Peyer's patch (tissue), 4 donors: ENCODE results near the gene UGGT1. TPM values are rescaled to one million over a fixed set of nuclear protein-coding genes. Genes with fewer than 3 reads are reported as not detected.
"Not testable (repeated sequence)": the region's sequence is repeated elsewhere in the genome, so short reads cannot be mapped to it uniquely, and the experiment has no call there.

Source experiments
- DNase-seq, 3 donors: peaks; one replicate each; pipeline ENCODE4 v3.0.0-alpha.2; 2017 to 2019
- H3K27ac ChIP-seq, 4 donors: fragments of 200-600 bp; sonication (generic); one replicate each; pipeline ENCODE4 v1.5.1; 2016 to 2019
- H3K27me3 ChIP-seq, 2 donors: fragments of 200-600 bp; sonication (generic); one replicate each; pipeline ENCODE4 v1.5.1; 2019
- H3K36me3 ChIP-seq, 3 donors: fragments of 200-600 bp; sonication (generic); one replicate each; pipeline ENCODE4 v1.5.1; 2016 to 2019
- H3K4me1 ChIP-seq, 4 donors: fragments of 200-600 bp; sonication (generic); one replicate each; pipeline ENCODE4 v1.5.1; 2016 to 2019
- H3K4me3 ChIP-seq, 4 donors: fragments of 200-600 bp; sonication (generic); 1 replicate in 3 of 4; 2 replicates in 1 of 4; pipeline ENCODE4 v1.5.1; 2016 to 2019; ENCODE audit warnings: mild to moderate bottlenecking in 1 of 4
- H3K9me3 ChIP-seq, 4 donors: fragments of 200-600 bp; sonication (generic); one replicate each; pipeline ENCODE4 v1.5.1; 2016 to 2019; ENCODE audit warnings: mild to moderate bottlenecking in 1 of 4
- POLR2A ChIP-seq, 2 donors: fragments of 450-650 bp; IDR thresholded peaks; one replicate each; pipeline ENCODE4 v1.5.1; 2017; ENCODE audit warnings: antibody characterized with exemption in 2 of 2, mild to moderate bottlenecking in 2 of 2, moderate library complexity in 2 of 2
- total RNA-seq, 4 donors: library from RNA; depleted of rRNA; stranded (reverse); fragments of >200 nt; gene quantifications; one replicate each; pipeline ENCODE4 v1.1.0, GENCODE V29; 2016
- TF ChIP-seq, protein P1 (sequence below), 6 experiments: fragments of 450-650 bp in 4 of 6; fragments of 200-600 bp in 2 of 6; sonication (generic) in 1 of 6; IDR thresholded peaks; one replicate each; pipeline ENCODE4 v1.5.1; 2017 to 2019; ENCODE audit warnings: antibody characterized with exemption in 6 of 6, mild to moderate bottlenecking in 3 of 6, moderate library complexity in 1 of 6

The UGGT1 gene
- total RNA-seq, 4 donors from 2014 or later: 40.8 to 65.3 (median 57.3) TPM

DNA sequence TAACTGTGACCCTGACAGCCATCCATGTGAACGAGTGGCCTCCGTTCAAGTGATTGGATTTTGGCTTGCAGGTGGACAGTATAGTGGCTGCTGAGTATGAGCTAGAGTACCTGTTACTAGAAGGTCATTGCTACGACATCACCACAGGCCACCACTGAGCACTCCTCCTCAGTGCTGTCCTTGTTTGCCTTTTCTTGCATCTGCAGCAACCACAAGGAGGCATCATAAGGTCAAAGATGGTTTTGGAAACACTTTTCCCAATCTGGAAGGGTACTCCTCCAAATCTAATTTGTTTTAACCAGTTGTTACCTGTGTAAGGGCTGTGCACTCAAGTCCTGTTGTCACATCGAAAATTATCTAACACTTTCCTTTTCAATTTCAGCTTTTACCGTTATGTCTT lies 81.2 kb downstream of the UGGT1 start:
- Histone ChIP-seq H3K27ac (no peak overlapping the region), H3K36me3 (peaks cover 0 to 63% (median 0%) of the 10 kb centered on the region in 3 donors), H3K4me1 (no peaks in the 10 kb centered on the region), H3K27me3 (no peaks in the 10 kb centered on the region), H3K9me3 (no peaks in the 10 kb centered on the region), H3K4me3 (no peak overlapping the region)
- TF ChIP-seq POLR2A (IDR thresholded peaks at IDR 0.05): no peak
- TF ChIP-seq, protein P1, sequence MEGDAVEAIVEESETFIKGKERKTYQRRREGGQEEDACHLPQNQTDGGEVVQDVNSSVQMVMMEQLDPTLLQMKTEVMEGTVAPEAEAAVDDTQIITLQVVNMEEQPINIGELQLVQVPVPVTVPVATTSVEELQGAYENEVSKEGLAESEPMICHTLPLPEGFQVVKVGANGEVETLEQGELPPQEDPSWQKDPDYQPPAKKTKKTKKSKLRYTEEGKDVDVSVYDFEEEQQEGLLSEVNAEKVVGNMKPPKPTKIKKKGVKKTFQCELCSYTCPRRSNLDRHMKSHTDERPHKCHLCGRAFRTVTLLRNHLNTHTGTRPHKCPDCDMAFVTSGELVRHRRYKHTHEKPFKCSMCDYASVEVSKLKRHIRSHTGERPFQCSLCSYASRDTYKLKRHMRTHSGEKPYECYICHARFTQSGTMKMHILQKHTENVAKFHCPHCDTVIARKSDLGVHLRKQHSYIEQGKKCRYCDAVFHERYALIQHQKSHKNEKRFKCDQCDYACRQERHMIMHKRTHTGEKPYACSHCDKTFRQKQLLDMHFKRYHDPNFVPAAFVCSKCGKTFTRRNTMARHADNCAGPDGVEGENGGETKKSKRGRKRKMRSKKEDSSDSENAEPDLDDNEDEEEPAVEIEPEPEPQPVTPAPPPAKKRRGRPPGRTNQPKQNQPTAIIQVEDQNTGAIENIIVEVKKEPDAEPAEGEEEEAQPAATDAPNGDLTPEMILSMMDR (IDR thresholded peaks at IDR 0.05): peak in 2 of 6 experiments; percentile 19 to 26
- no peak for DNase-seq

DNA sequence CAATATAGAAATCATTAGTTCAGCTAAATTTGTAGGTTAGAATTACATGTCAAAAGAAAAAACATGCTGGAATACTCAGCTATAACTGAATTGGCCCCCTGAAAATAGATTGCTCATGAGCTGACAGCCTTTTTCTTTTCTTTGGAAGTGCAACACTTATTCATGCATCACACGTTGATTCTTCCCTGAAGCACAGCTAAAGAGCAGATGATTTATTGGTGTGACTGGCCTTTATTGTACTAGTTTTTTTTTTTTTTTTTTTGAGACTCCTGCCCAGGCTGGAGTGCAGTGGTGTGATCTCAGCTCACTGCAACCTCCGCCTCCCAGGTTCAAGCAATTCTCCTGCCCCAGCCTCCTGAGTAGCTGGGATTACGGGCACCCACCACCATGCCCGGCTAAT lies 83.1 kb downstream of the UGGT1 start:
- H3K9me3 ChIP-seq, H3K4me1 ChIP-seq, DNase-seq, H3K27ac ChIP-seq, H3K27me3 ChIP-seq, H3K4me3 ChIP-seq: not testable (repeated sequence)
- H3K36me3 ChIP-seq: peaks cover 0 to 79% (median 0%) of the 10 kb centered on the region in 3 donors

DNA sequence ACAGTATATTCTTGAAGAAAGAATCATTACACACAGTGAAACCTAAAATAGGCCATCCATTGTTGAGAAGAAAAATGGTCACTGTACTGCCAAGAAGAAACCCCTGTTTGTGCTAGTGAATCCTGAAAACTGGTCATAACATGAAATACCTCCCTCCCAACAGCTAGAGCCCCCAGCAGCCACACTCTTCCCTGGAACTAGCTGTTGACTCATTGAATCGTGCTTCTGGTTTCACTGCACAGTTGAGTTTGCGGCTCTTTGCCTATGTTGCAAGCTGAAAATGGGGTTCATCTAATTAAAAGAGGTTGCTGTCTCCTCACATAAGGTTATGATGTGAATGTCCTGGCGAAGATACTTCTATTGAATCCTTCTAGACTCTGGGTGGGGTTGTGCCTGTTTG lies 86.3 kb downstream of the UGGT1 start:
- Histone ChIP-seq H3K27me3 (no peaks in the 10 kb centered on the region), H3K4me3 (no peak overlapping the region), H3K4me1 (no peaks in the 10 kb centered on the region), H3K27ac (no peak overlapping the region), H3K36me3 (peaks cover 0 to 96% (median 0%) of the 10 kb centered on the region in 3 donors), H3K9me3 (no peaks in the 10 kb centered on the region)
- TF ChIP-seq POLR2A (IDR thresholded peaks at IDR 0.05): no peak
- TF ChIP-seq, protein P1 (IDR thresholded peaks at IDR 0.05): no peak
- no peak for DNase-seq

DNA sequence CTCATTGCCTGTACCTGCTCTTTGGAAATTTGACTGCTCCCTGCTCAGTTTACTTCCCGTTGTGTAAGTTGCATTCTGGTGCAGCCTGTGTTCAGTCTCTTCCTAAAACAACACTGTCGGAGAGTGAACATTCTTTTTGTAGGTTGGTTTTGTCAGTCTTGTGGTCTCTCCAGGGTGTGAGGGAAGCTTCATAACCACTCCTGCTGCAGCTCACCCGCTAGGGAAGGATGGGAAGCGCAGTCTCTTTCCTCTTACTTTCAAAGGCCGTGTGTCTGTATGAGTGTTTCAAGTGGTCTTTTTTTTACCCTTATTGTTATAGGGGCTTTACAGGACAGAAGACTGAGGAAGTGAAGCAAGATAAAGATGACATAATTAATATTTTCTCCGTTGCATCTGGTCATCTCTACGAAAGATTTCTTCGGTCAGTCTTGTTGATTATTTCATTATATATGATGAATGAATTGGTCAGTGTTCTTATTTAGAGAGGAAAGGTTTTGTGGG lies 87.2 kb downstream of the UGGT1 start:
- H3K9me3 ChIP-seq: no peaks in the 10 kb centered on the region
- TF ChIP-seq POLR2A (IDR thresholded peaks at IDR 0.05): no peak
- TF ChIP-seq, protein P1 (IDR thresholded peaks at IDR 0.05): no peak
- no peak for DNase-seq
- peaks cover 0 to 93% (median 0%) of the 10 kb centered on the region in 3 donors for H3K36me3 ChIP-seq
- peak overlapping the region in 1 of 4 donors; percentile 11 for H3K27ac ChIP-seq
- no peaks in the 10 kb centered on the region for H3K27me3 ChIP-seq
- H3K4me1 ChIP-seq: no peaks in the 10 kb centered on the region
- no peak overlapping the region for H3K4me3 ChIP-seq

DNA sequence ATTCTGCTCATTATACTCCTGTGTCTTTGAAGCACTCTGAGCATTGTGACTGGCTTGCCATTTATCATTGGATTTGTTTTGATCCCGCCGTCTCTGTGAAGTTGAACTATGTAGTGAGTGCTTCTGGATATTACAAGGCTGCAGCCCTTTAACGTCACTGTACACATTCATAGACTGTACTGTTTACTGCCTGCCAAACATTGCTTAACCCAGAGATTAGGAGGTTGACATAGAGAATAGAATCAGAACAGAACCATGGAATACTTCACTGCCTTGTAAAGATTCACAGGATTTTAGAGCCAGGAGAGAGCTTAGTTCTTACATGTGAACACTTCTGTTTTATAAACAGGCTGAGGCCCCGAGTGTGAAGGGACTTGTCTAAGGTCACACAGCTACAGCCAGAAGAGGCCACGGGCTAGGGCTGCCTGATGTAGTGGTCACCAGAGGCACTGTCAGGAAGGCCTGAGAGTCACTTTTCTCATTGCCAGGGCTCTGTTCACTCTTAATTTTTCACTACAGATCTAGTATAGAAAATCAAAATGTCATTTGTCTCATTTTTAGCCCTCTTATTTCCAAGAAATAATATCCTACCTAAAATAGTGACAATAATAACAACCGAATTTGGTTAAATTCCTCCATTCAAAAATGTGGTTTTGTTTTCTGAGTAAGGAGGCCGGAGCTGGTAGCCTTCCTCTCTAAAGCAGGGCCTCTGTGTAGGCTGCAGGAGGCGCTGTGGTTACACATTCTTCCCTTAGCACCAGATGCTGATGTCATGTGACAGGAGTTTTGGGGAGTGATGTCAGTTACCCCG lies 87.9 kb downstream of the UGGT1 start:
- peak overlapping the region in 2 of 4 donors; percentile 28 to 53 for H3K27ac ChIP-seq
- no peaks in the 10 kb centered on the region for H3K4me1 ChIP-seq
- no peaks in the 10 kb centered on the region for H3K9me3 ChIP-seq
- H3K4me3 ChIP-seq: no peak overlapping the region
- no peak for TF ChIP-seq POLR2A (IDR thresholded peaks at IDR 0.05)
- TF ChIP-seq, protein P1 (IDR thresholded peaks at IDR 0.05): peak in 5 of 6 experiments; percentile 19 to 83 (median 82)
- H3K27me3 ChIP-seq: no peaks in the 10 kb centered on the region
- peaks cover 0 to 93% (median 0%) of the 10 kb centered on the region in 3 donors for H3K36me3 ChIP-seq
- peak; percentile 20 to 79 (median 71) for DNase-seq

DNA sequence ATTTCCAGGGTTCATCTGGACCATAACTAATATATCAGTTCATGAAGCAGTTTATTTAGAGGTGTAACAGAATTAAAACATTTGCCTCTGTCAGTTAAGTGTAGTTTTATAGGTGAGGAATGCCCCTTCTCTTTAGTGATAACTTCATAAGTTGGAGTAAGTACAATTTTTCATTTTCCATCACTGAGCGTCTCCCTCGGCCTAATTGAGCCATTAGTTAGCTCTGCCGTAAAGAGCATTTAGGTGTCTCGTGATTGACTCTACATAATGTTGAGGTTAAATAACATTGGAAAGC lies 88.4 kb downstream of the UGGT1 start:
- Histone ChIP-seq H3K4me3 (no peak overlapping the region), H3K27ac (peak overlapping the region in 2 of 4 donors; percentile 28 to 53), H3K36me3 (peaks cover 0 to 93% (median 0%) of the 10 kb centered on the region in 3 donors), H3K4me1 (no peaks in the 10 kb centered on the region), H3K9me3 (no peaks in the 10 kb centered on the region), H3K27me3 (no peaks in the 10 kb centered on the region)
- no peak for DNase-seq
- TF ChIP-seq, protein P1 (IDR thresholded peaks at IDR 0.05): no peak
- no peak for TF ChIP-seq POLR2A (IDR thresholded peaks at IDR 0.05)
